NCI-H510A treated with DMSO at 0.1 percent for 48 hours (cell line): ENCODE results near the gene ELMO3.

Experiments used
- DNase-seq: peaks from one replicate; lab custom pipeline; 2025; lab: John Stamatoyannopoulos, UW

Gene ELMO3

DNA sequence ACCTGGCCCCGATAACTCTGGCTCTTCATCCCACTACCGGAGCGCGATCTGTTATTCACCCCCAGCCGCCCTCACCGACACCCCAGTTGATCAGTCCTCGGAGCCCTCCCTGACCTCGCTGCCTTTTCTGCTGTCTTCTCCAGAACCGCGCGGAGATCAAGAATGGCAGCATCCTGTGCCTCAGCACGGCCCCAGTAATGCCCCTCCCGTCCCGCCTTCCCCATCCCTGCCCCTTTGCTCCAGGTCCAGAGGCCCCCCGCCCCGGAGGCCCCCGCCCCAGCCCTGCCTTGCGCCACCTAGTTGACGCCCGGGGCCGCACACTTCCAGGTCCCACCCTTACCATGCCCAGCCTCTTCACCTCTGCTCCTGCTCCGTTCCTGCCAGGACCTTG lies 872 bp downstream of the ELMO3 start:
- no peak for DNase-seq

- no peak for DNase-seq
These were observed 1.6 kb downstream of the ELMO3 start for GRCh38 chr16:67200491-67200890.

DNA sequence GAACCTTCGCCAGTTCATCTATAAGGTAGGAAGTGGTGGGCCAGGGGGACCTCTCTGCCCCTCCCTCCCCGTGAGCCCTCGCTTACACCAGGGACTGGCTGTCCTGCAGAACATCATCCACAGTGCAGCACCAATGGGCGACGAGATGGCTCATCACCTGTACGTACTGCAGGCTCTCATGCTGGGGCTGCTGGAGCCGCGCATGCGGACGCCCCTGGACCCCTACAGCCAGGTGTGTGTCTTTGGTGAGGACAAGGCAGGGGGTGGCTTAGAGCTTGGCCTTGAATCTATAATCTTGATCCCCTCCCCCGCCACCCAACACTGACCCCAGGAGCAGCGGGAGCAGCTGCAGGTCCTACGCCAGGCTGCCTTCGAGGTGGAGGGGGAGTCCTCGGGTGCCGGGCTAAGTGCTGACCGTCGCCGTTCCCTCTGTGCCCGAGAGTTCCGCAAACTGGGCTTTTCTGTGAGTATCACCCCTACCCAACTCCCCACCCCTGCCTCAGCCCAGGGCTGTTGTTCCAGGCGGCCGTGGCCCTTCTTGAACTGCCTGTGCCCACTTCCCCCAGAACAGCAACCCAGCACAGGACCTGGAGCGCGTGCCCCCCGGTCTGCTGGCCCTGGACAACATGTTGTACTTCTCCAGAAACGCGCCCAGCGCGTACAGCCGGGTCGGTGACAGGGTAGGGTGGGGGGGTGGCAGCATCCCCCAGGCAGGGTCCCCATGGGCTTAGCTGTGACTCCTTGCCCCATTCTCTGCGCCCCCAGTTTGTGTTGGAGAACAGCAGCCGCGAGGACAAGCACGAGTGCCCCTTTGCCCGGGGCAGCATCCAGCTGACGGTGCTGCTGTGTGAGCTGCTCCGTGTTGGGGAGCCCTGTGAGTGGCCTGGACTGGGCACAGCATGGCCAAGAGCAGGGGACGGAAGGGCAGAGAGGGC lies 2.7 kb downstream of the ELMO3 start:
- no peak for DNase-seq

DNA sequence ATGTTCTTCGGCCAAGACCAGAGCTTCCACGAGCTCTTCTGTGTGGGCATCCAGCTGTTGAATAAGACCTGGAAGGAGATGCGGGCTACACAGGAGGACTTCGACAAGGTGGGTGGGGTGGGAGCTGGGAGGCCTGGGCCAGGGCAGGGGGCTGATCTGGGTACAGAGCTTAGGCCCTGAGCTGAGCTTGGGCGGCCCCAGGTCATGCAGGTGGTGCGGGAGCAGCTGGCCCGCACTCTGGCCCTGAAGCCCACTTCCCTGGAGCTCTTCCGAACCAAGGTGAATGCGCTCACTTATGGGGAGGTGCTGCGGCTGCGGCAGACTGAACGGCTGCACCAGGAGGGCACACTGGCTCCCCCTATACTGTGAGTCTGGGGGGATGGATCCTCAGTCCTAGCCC lies 3.5 kb downstream of the ELMO3 start:
- DNase-seq: no peak

- no peak for DNase-seq
These were observed 4.1 kb downstream of the ELMO3 start for GRCh38 chr16:67202956-67203493.

DNA sequence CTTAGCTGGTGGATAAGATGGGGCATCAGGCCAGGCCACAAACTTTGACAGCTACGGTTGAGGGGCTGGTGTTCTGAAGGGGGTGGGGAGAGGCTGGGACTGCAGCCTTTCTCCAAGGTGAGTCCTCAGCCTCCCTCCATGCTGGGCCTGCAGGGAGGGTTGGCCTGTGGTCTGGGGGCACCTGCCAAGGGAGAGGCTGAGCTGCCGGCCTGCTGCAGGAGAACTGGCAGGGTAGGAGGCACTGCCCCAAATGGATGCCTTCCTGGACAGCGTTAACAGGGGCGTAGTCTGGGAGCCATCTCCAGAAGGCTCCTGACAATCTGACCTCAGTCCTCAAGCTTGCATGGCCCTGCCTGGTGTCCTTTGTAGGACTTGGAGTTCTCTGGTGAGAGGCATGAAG lies 5.1 kb downstream of the ELMO3 start:
- no peak for DNase-seq

GRCh38 chr16:67206129-67206837 lies 7.4 kb downstream of the ELMO3 start:
- no peak for DNase-seq

DNA sequence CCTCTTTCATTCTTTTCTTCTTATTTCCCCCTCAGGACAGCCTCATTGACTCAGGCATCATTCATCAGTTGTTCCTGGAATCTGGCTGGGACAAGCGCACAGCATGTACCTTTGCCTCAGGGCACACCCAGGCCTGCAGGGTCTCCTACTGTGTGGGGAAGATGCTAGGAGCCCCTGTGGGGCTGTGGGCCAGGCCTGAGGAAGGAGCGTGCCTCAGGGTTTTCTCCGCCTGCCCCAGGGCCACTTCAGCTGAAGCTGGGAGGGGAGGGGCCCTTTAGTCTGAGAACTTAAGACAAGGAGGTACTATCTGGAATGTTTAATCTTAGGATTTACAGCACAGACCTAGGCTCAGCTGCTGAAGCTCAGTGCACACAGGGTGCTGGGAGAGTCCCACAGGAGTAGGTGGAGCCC lies 7.9 kb downstream of the ELMO3 start:
- DNase-seq: no peak

GRCh38 chr16:67207249-67208091 lies 8.5 kb downstream of the ELMO3 start:
- no peak for DNase-seq

GRCh38 chr16:67208154-67208896 lies 9.4 kb downstream of the ELMO3 start:
- no peak for DNase-seq

GRCh38 chr16:67209565-67209964 lies 10.6 kb downstream of the ELMO3 start:
- DNase-seq: no peak

DNA sequence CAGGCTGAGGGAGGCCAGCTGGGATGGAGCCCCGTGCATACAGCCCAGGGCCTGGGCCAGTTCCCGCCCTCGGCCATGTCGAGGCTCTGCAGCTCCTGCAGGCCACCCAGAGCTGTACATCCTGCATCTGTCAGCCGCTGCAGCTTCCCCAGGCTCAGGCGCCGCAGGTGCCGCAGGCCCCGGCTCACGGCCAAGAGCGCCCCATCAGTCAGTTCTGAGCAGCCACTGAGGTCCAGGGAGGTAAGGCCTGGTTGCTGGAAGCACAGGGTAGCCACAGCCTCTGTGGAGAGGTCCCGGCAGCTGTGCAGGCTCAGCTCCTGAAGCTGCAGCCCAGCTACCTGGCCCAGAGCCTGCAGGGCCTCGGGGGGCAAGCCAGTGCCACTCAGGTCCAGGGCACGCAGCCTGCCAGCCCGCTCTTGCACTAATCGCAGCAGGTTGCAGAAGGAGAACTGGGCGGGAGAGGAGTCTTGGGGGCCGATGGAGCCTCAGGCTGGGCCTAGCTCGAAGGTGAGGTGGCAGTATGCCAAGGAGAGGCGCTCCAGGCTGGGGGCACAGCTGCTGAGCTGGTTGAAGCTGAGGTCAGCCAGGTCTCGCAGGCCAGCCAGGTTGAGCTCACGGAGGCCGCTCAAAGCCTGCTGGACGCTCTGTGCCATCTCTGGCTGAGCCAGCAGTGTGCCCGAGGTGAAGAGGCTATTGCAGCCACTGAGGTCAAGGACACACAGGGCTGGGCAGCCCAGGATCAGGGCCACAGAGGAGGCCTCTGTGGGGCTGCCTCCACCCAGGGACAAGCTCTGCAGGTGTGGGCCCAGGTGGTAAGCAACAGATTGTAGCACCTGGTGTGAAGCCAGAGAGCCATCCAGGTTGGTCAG lies 11.4 kb downstream of the ELMO3 start:
- no peak for DNase-seq

DNA sequence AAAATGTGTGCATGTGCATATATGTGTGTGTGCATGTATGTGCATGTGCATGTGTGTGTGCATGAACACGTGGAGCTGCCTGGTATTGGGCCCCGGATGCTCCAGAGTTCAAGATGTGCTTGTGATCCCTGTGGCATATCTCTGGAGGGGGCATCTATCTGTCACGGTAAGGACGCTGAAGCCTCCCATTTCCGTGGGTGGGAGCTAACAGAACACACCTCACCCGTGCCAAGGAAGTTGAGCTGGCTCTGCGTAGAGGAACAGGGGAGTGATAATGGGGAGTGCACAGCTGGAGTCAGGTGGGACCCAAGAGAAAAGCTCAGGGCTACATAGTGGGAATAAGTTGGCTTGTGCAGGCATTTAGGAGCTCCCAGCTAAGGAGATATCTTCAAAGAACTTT lies 12.7 kb downstream of the ELMO3 start:
- no peak for DNase-seq

DNA sequence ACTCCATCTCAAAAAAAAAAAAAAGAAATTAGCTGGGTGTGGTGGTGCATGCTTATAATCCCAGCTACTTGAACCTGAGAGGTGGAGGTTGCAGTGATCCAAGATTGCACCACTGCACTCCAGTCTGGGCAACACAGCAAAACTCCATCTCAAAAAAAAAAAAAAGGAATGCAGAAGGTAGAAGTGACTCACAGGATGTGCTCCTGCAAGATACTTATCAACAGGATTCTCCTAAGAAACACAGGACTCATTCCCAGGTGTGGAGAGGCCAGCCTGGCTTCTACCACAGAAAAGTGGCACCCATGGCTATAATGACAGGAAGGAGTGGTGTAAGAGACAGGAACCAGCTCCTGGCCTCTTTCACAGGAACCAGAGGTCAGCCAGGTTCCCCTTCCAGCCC lies 13.8 kb downstream of the ELMO3 start:
- no peak for DNase-seq

DNA sequence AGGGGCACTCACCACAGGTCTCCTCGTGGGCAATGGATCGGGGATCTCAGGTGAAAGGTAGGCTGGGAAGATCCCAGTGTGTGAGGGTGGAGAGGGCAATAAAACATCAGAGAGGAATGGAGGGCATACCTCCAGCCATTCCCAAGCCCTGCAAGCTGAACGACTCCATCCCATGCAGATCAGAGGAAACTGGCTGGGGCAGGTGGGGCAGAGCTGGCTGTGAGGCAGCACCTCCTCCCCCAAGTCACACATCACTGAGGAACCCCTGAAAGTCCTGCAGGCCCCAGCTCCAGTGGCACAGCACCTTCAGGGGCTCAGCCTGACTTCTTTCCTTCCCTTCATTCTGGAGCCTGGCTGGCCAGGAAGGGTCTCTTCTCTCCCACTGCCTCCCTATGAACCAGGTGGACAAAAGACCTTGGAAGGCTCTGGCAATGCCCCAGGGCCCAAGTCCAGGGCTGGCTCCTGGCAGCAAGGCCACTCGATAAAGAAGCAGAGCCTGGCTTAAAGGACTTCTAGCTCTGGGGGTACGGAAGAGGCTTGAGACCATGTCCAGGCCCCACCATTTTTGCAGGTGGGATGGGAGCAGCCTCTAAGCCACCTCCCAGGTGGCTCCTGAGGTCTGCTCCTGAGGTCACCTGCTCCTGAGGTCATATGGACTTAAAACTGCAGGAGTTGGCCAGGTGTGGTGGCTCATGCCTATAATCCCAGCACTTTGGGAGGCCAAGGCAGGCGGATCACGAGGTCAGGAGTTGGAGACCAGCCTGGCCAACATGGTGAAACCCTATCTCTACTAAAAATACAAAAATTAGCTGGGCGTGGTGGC lies 14.5 kb downstream of the ELMO3 start:
- DNase-seq: no peak

GRCh38 chr16:67215706-67216105 lies 16.8 kb downstream of the ELMO3 start:
- no peak for DNase-seq

GRCh38 chr16:67216612-67217490 lies 17.9 kb downstream of the ELMO3 start:
- DNase-seq: no peak

DNA sequence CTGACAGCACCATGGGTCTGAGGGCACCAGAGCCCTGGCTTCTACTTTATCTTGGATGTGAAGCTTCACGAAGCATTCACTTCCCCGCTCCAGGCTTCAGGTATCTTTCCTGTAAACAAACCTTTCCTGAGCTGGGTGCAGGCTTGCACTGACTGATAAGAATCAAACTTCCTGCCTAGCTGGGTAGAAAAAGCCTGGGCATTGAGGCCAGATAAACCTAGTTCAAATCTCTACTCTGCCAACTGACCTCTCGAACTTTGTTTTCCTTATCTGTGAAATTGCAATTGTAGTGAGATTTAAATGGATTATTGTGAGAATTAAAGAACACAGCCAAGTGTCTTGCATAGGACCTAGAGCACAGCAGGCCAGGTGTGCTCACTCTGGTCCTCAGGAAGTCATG lies 25.1 kb downstream of the ELMO3 start:
- DNase-seq: no peak
